Stimulated activated CD8-positive, alpha-beta memory T cell treated with anti-CD3 and anti-CD28 coated beads, Interleukin-4, amount 100 ng/mL, for 1 hour (primary cell): ENCODE results near the gene USP34.
"Not testable (repeated sequence)": the region's sequence is repeated elsewhere in the genome, so short reads cannot be mapped to it uniquely, and the experiment has no call there.

Experiments
- DNase-seq, 2 donors: peaks; one replicate each; pipeline ENCODE4 v3.0.0-alpha.2; 2020; ENCODE audit warnings: low read depth in 2 of 2, low spot score in 1 of 2

The USP34 gene

GRCh38 chr2:61463769-61464475 lies 7.0 kb downstream of the USP34 start:
- DNase-seq = no peak

DNA sequence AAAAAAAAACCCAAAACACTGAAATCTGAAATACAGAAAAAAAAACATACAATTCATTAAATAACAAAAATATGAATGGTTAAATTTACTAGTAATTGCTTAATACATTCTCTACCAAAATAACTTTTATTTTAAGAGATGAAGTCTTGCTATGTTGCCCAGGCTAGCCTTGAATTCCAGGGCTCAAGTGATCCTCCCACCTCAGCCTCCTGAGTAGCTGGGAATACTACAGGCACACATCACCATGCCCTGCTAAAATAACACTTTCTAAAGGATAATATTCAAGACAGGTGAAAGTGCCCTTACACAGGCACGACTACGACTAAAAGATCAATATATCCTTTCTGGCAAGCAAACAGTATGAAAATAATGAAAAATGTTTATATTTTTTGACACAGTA lies 9.5 kb downstream of the USP34 start:
- DNase-seq = no peak

GRCh38 chr2:61460163-61460562 lies 10.7 kb downstream of the USP34 start:
- DNase-seq = no peak

DNA sequence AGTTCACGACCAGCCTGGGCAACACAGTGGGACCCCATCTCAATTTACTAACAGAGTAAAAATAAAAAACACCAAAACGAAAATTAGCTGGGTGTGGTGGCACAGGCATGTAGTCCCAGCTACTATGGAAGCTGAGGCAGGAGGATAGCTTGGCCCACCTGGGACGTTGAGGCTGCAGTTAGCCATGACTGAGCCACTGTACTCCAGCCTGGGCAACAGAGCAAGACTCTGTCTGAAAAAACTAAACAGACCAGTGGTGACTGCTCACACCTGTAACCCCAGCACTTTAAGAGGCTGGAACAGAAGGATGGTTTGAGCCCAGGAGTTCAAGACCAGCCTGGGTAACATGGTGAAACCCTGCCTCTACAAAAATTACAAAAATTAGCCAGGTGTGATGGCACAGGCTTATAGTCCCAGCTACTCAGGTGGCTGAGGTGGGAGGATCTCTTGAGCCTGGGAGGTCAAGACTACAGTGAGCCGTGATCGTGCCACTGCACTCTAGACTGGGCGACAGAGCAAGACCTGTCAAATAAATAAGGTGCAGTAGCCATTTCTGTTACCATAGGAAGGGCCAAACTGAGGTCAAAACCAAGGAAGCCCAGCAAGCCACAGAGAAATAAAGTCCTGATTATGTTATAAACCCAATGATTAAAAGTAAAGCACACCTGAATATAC lies 14.0 kb downstream of the USP34 start:
- DNase-seq = no peak

- DNase-seq = no peak
These were observed 14.7 kb downstream of the USP34 start for GRCh38 chr2:61456070-61456745.

GRCh38 chr2:61454972-61455371 lies 15.9 kb downstream of the USP34 start:
- DNase-seq = not testable (repeated sequence)

DNA sequence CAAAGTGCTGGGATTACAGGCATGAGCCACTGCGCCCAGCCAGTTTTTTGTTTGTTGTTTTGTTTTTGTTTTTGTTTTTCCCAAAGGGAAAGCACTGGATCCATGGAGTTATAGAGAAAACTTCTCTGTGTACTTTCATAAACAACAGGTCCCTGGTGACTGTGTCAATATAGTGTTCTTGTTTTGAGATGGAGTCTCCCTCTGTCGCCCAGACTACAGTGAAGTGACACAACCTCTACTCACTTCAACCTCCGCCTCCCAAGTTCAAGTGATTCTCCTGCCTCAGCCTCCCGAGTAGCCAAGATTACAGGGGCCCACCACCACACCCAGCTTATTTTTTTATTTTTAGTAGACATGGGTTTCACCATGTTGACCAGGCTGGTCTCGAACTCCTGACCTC lies 16.5 kb downstream of the USP34 start:
- no peak for DNase-seq

DNA sequence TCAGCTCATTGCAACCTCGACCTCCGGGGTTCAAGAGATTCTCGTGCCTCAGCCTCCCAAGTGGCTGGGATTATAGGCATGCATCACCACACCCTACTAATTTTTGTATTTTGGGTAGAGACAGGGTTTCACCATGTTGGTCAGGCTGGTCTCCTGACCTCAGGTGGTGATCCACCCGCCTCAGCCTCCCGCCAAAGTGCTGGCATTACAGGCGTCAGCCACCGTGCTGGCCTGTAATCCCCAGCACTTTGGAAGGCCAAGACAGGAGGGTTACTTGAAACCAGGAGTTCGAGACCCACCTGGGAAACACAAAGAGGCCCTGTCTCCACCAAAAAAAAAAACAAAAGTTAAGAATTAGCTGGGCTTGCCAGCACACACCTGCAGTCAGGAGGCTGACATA lies 18.5 kb downstream of the USP34 start:
- no peak for DNase-seq

DNA sequence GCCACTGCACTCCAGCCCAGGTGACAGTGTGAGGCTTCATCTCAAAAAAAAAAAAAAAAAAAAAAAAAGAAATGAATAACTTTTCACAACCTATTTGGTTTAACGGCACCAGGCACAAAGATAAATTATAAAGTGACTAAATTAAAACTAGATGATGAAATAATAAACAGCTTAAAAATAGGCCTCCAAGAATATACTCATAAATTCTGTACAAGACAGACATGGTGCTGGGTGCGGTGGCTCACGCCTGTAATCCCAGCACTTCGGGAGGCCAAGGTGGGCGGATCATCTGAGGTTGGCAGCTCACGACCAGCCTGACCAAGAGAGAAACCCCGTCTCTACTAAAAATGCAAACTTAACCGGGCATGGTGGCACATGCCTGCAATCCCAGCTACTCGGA lies 19.7 kb downstream of the USP34 start:
- DNase-seq = no peak

- no peak for DNase-seq
These were observed 20.7 kb downstream of the USP34 start for GRCh38 chr2:61450144-61450543.

GRCh38 chr2:61448229-61448628 lies 22.7 kb downstream of the USP34 start:
- no peak for DNase-seq

DNA sequence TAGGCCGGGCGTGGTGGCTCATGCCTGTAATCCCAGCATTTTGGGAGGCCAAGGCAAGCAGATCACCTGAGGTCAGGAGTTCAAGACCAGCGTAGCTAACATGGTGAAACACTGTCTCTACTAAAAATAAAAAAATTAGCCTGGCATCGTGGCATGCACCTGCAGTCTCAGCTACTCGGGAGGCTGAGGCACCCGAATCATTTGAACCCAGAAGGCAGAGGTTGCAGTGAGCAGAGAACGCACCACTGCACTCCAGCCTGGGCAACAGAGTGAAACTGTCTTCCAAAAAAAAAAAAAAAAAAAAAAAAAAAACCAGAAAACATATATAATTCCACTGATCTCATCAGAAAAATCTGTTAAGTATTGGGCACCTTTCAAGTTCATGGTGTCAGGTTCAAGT lies 23.9 kb downstream of the USP34 start:
- not testable (repeated sequence) for DNase-seq

DNA sequence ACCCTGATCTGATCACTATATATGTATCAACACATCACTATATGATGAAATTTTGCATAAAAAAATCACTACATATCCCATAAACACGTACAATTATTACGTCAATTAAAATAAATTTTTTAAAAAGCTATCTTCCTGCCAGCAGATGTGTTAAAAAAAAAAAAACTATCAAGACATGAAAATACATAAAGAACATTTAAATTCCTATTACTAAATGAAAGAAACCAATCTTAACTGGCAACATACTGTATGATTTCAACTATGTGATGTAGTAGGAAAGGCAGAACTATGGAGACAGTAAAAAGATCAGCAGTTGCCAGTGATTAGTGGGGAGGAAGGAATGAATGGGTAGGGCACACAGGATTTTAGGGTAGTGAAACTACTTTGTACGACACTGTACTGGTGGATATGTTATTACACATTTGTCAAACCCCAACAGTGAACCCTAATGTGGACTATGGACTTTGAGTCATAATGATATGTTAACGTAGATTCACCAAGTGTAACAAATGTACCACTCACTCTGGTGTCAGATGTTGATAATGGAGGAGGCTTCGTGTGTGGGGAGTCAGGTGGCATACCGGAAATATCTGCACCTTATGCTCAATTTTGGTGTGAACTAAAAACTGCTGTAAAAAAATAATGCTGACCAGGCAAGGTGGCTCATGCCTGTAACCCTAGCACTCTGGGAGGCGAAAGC lies 27.4 kb downstream of the USP34 start:
- no peak for DNase-seq

GRCh38 chr2:61439241-61440002 lies 31.5 kb downstream of the USP34 start:
- DNase-seq = no peak

- DNase-seq = no peak
These were observed 32.2 kb downstream of the USP34 start for GRCh38 chr2:61438670-61439069.

DNA sequence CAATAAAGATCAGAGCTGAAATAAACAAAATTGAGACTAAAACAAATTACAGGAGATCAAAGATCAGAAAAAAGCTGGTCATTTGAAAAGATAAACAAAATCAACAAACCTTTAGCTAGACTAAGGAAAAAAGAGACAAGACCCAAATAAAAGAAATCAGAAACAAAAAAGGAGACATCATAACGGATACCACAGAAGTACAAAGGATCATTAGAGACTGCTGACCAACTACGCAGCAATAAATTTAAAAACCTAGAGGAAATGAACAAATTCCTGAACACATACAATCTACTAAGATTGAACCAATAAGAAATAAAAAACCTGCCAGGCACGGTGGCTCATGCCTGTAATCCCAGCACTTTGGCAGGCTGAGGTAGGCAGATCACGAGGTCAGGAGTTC lies 33.7 kb downstream of the USP34 start:
- no peak for DNase-seq

- no peak for DNase-seq
These were observed 34.8 kb downstream of the USP34 start for GRCh38 chr2:61436092-61436491.

- DNase-seq = no peak
These were observed 35.6 kb downstream of the USP34 start for GRCh38 chr2:61435291-61435690.

DNA sequence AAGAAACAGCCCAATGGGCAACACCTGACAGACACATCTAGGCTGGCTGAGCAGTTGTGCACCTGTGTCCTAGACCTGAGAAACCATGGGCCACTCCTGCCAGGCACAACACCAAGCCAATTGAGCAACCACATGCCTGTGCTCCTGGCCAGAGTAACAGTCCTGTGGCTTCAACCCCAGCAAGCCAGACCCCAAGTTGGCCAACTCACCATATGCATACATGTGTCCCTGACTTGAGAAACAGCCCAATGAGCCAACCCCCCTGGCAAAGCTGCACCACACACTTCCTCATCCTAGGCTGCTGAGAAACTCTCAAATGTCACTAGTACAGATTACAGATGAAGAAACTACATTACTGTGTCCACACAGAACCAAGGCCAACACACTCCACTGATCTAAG lies 36.6 kb downstream of the USP34 start:
- DNase-seq = no peak

- no peak for DNase-seq
These were observed 37.3 kb downstream of the USP34 start for GRCh38 chr2:61433606-61434005.

GRCh38 chr2:61432990-61433389 lies 37.9 kb downstream of the USP34 start:
- DNase-seq = no peak
